Activated B cell treated with CpG ODN at 0.5 μM for 24 hours (primary cell): ENCODE results near the gene DYNLT4. TPM values are rescaled to one million over a fixed set of nuclear protein-coding genes. Genes with fewer than 3 reads are reported as not detected.

Experiments used
- ATAC-seq: fragments of 200-7000 bp; cut with Tn5 transposase; one replicate; pipeline ENCODE4 v1.10.0; 2021; ENCODE audit warnings: low read depth, mild to moderate bottlenecking, moderate library complexity
- CTCF ChIA-PET: fragments of 350-600 bp; sonication (Branson Sonifier 250); formaldehyde crosslinking; loops from one replicate; lab custom pipeline; 2021; ENCODE audit warnings: antibody characterized with exemption; lab: Charles Lee
- POLR2A ChIA-PET: fragments of 350-600 bp; sonication (Branson Sonifier 250); formaldehyde crosslinking; loops from one replicate; lab custom pipeline; 2021; ENCODE audit warnings: antibody characterized with exemption; lab: Charles Lee
- DNase-seq: peaks from one replicate; pipeline ENCODE4 v3.0.0; 2022
- H3K27ac Mint-ChIP-seq: one replicate; pipeline ENCODE4 v1.8.0; 2020; ENCODE audit warnings: mixed read lengths
- H3K27me3 Mint-ChIP-seq: one replicate; pipeline ENCODE4 v1.8.0; 2021; ENCODE audit warnings: mixed read lengths
- H3K36me3 Mint-ChIP-seq: one replicate; pipeline ENCODE4 v1.8.0; 2021; ENCODE audit warnings: low read depth, mixed read lengths
- H3K4me1 Mint-ChIP-seq: one replicate; pipeline ENCODE4 v1.8.0; 2021; ENCODE audit warnings: mixed read lengths
- H3K4me3 Mint-ChIP-seq: one replicate; pipeline ENCODE4 v1.8.0; 2020; ENCODE audit warnings: mild to moderate bottlenecking, mixed read lengths
- H3K9me3 Mint-ChIP-seq: one replicate; pipeline ENCODE4 v1.8.0; 2020; ENCODE audit warnings: mixed read lengths
- CTCF ChIP-seq: fragments of 200-600 bp; IDR thresholded peaks from one replicate; pipeline ENCODE4 v1.8.0; 2022; ENCODE audit warnings: antibody characterized with exemption, mild to moderate bottlenecking
- intact Hi-C: fragments of 100-400 bp; cut with micrococcal nuclease; formaldehyde crosslinking; loops from one replicate; pipeline ENCODE4 v1.15.1; 2024
- total RNA-seq: library from RNA; stranded (reverse); gene quantifications from 2 replicates; pipeline ENCODE4 v1.2.3, GENCODE V29; 2022

The DYNLT4 gene
- total RNA-seq, 1 donor from 2014 or later, result not detected

GRCh38 chr1:44786841-44787426, 20.2 kb downstream of the DYNLT4 start:
- Mint-ChIP-seq H3K4me3 (peak overlapping the region; percentile 75), H3K27ac (peak overlapping the region; percentile 86), H3K4me1 (peaks cover 32% of the 10 kb centered on the region), H3K27me3 (no peaks in the 10 kb centered on the region), H3K36me3 (peaks cover 5% of the 10 kb centered on the region), H3K9me3 (no peaks in the 10 kb centered on the region)
- CTCF ChIA-PET, result interaction anchor here (0.7 to 3.6 kb wide), 5 partner anchors 22 to 225 kb away, joined by 3 to 13 read pairs (median 6); partner anchors contain the start of genes HECTD3 and UROD
- no peak for DNase-seq
- POLR2A ChIA-PET, result interaction anchor here (1.0 to 9.4 kb wide), 12 partner anchors 12 to 516 kb away, joined by 3 to 113 read pairs (median 18); partner anchors contain the start of genes EIF2B3, HECTD3, PLK3 and RNU5D-1
- ATAC-seq, result no peak
- intact Hi-C loops, result loop anchor here (1.0 to 10.0 kb wide), 10 partner anchors 12 to 900 kb away; partner anchors contain the start of genes EIF2B3, GPBP1L1, PTCH2 and RPS8
- no peak for TF ChIP-seq CTCF

GRCh38 chr1:44786138-44786840, 20.9 kb downstream of the DYNLT4 start:
- DNase-seq (peak; percentile 81), ATAC-seq (peak; percentile 79)
- ChIA-PET POLR2A (interaction anchor here (0.6 to 9.4 kb wide), 14 partner anchors 11 to 517 kb away, joined by 3 to 113 read pairs (median 8); partner anchors contain the start of genes EIF2B3, HECTD3, PLK3 and RNU5D-1), CTCF (interaction anchor here (0.7 to 3.6 kb wide), 8 partner anchors 14 to 514 kb away, joined by 3 to 13 read pairs (median 4); partner anchors contain the start of genes HECTD3, PLK3 and UROD)
- peaks cover 10% of the 10 kb centered on the region for H3K36me3 Mint-ChIP-seq
- H3K27ac Mint-ChIP-seq, result peak overlapping the region; percentile 86
- H3K27me3 Mint-ChIP-seq, result no peaks in the 10 kb centered on the region
- H3K9me3 Mint-ChIP-seq, result no peaks in the 10 kb centered on the region
- H3K4me1 Mint-ChIP-seq, result peaks cover 32% of the 10 kb centered on the region
- intact Hi-C loops, result loop anchor here (1.0 to 10.0 kb wide), 10 partner anchors 11 to 901 kb away; partner anchors contain the start of genes EIF2B3, GPBP1L1, PTCH2 and RPS8
- peak overlapping the region; percentile 75 for H3K4me3 Mint-ChIP-seq
- TF ChIP-seq CTCF, result peak; percentile 100

GRCh38 chr1:44785501-44786137, 21.5 kb downstream of the DYNLT4 start:
- intact Hi-C loops, result loop anchor here (1.0 to 10.0 kb wide), 12 partner anchors 10 to 902 kb away; partner anchors contain the start of genes EIF2B3, GPBP1L1, KIF2C and PTCH2
- Mint-ChIP-seq H3K27me3 (no peaks in the 10 kb centered on the region), H3K27ac (peak overlapping the region; percentile 86), H3K4me1 (peaks cover 32% of the 10 kb centered on the region), H3K36me3 (peaks cover 16% of the 10 kb centered on the region), H3K4me3 (peak overlapping the region; percentile 75), H3K9me3 (no peaks in the 10 kb centered on the region)
- no peak for TF ChIP-seq CTCF
- no peak for DNase-seq
- POLR2A ChIA-PET, result interaction anchor here (0.6 to 9.4 kb wide), 11 partner anchors 10 to 518 kb away, joined by 3 to 113 read pairs (median 25); partner anchors contain the start of genes ARMH1, EIF2B3, HECTD3 and PLK3
- no peak for ATAC-seq
- CTCF ChIA-PET, result interaction anchor here (0.7 to 3.6 kb wide), 8 partner anchors 14 to 515 kb away, joined by 3 to 13 read pairs (median 4); partner anchors contain the start of genes HECTD3, PLK3 and UROD

- no peak for ATAC-seq
- no peaks in the 10 kb centered on the region for H3K9me3 Mint-ChIP-seq
- H3K36me3 Mint-ChIP-seq, result peaks cover 22% of the 10 kb centered on the region
- POLR2A ChIA-PET, result interaction anchor here (0.7 to 9.4 kb wide), 11 partner anchors 8 to 518 kb away, joined by 3 to 113 read pairs (median 25); partner anchors contain the start of genes ARMH1, HECTD3, PLK3 and RNU5D-1
- H3K27ac Mint-ChIP-seq, result peak overlapping the region; percentile 86
- TF ChIP-seq CTCF, result no peak
- DNase-seq, result no peak
- peak overlapping the region; percentile 75 for H3K4me3 Mint-ChIP-seq
- intact Hi-C loops, result loop anchor here (2.0 to 10.0 kb wide), 5 partner anchors 46 to 902 kb away; partner anchors contain the start of genes EIF2B3, GPBP1L1, KIF2C and RNU5D-1
- no peaks in the 10 kb centered on the region for H3K27me3 Mint-ChIP-seq
- peaks cover 37% of the 10 kb centered on the region for H3K4me1 Mint-ChIP-seq
- CTCF ChIA-PET, result interaction anchor here (0.7 to 3.6 kb wide), 12 partner anchors 8 to 515 kb away, joined by 3 to 13 read pairs (median 4); partner anchors contain the start of genes PLK3 and RNU5D-1
Measured at GRCh38 chr1:44785029-44785380, 22.1 kb downstream of the DYNLT4 start.
